ENCODE results near the gene C11orf91. TPM values are rescaled to one million over a fixed set of nuclear protein-coding genes. Genes with fewer than 3 reads are reported as not detected.

Gene C11orf91, protein sequence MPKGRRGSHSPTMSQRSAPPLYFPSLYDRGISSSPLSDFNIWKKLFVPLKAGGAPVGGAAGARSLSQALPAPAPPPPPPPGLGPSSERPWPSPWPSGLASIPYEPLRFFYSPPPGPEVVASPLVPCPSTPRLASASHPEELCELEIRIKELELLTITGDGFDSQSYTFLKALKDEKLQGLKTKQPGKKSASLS
- polyA plus RNA-seq (2013) = 0.11 and 0.12 TPM in 2 replicates

DNA sequence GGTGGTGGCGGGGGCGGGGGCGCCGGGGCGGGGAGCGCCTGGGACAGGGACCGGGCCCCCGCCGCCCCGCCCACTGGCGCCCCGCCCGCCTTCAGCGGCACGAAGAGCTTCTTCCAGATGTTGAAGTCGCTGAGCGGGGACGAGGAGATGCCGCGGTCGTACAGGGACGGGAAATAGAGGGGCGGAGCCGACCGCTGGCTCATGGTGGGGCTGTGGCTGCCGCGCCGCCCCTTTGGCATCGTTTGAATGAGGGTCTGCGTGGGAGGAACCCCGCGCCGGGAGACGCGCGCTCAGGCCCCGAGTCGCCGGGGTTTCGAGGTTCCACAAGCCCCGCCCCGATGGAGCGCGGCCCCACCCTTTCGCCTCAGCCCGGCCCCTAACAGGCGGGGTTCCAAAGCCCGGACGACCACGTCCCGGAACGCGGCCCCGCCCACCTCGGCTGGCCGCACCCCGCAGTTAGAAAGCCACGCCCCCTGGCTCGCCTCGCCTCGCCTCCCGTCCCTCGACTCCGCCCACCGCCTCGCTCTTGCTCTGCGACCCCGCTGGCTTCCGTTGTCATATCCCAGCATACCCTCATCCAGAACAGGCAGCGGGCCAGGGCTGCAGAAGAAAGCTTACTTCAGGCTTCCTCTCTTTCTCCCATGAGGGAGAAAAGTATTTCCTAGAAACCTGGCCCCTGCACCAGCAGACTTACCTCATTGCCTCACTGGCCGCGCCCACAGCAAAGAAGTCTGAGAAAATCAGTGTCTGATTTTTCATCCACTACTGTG is at the start of gene C11orf91:
Gene C11orf91 (minus strand): TSS at position 325 of the 770 bp plus-strand sequence. CDS start 86 bp downstream, at position 239.
- Histone ChIP-seq H3K9me3 (ENCODE audit: insufficient read depth, low read depth, low read length) (no peaks in the 10 kb centered on the region), H3K79me1 (ENCODE audit: low read length) (peaks cover 8% of the 10 kb centered on the region), H3K4me1 (ENCODE audit: control insufficient read depth in 1 of 2, insufficient read depth in 2 of 2, low read length in 2 of 2) (peaks cover 4 to 14% of the 10 kb centered on the region in 2 experiments), H3K23ac (ENCODE audit: low read length) (no peak within 1 kb of the TSS), H4K91ac (ENCODE audit: low read depth, low read length) (peak within 1 kb of the TSS; percentile 68), H3K27ac (ENCODE audit: low read depth, low read length) (peak within 1 kb of the TSS; percentile 15), H3K14ac (ENCODE audit: low read length) (peak within 1 kb of the TSS; percentile 51), H3K36me3 (ENCODE audit: control insufficient read depth in 1 of 2, insufficient read depth in 2 of 2, low read length in 2 of 2) (peaks cover 0 to 5% of the 10 kb centered on the region in 2 experiments), H3K27me3 (ENCODE audit: insufficient read depth, low read length) (no peaks in the 10 kb centered on the region), H2BK12ac (ENCODE audit: low read length) (peak within 1 kb of the TSS; percentile 33), H3K18ac (ENCODE audit: low read length) (peak within 1 kb of the TSS; percentile 38), H3K4me3 (ENCODE audit: low read depth, low read length) (peak within 1 kb of the TSS; percentile 74), H4K8ac (ENCODE audit: low read depth, low read length) (peak within 1 kb of the TSS; percentile 64), H3K4ac (ENCODE audit: low read depth, low read length) (peak within 1 kb of the TSS; percentile 43), H2AFZ (ENCODE audit: insufficient read depth, low read length, poor library complexity) (peak within 1 kb of the TSS; percentile 69), H2BK120ac (ENCODE audit: insufficient read depth, low read length, poor library complexity) (no peak within 1 kb of the TSS), H4K12ac (ENCODE audit: low read depth, low read length) (peak within 1 kb of the TSS; percentile 49), H3K9ac (ENCODE audit: low read length) (peak within 1 kb of the TSS; percentile 11), H2BK5ac (ENCODE audit: low read depth, low read length, poor library complexity) (peak within 1 kb of the TSS; percentile 22), H3K79me2 (ENCODE audit: control insufficient read depth, insufficient read depth, low read length, poor library complexity) (no peaks in the 10 kb centered on the region), H2AK5ac (ENCODE audit: low read length) (peak within 1 kb of the TSS; percentile 13), H3K4me2 (ENCODE audit: low read length) (peak within 1 kb of the TSS; percentile 84)
- DNase-seq = peak; percentile 94
- WGBS (ENCODE audit: extremely low coverage, insufficient coverage, insufficient read length) = no CpG with 5 or more reads among the region's 72 CpGs

DNA sequence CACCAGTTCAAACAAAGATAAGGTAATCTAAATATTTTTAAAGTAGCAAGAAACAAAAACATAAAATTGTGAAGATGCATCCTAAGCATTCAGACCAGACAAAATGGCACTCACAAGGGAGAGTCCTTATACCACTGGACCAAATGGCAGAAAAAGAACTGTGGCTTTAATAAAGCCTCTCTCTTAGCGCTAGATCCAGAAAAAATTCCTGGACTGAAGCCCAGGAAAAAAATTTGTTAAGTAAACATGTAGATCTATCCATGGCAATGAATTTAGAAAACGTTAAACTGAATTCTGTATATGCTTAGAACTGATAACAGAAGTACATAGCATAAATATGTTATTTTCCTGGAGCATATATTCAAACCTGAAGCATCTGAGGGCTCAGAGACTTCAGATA is 47.4 kb upstream of the C11orf91 start:
- Histone ChIP-seq H2AFZ (ENCODE audit: insufficient read depth, low read length, poor library complexity) (no peak overlapping the region), H3K9ac (ENCODE audit: low read length) (no peak overlapping the region), H3K36me3 (ENCODE audit: control insufficient read depth in 1 of 2, insufficient read depth in 2 of 2, low read length in 2 of 2) (no peaks in the 10 kb centered on the region), H3K14ac (ENCODE audit: low read length) (no peak overlapping the region), H3K9me3 (ENCODE audit: insufficient read depth, low read depth, low read length) (no peaks in the 10 kb centered on the region), H2BK5ac (ENCODE audit: low read depth, low read length, poor library complexity) (no peak overlapping the region), H4K12ac (ENCODE audit: low read depth, low read length) (no peak overlapping the region), H3K4me3 (ENCODE audit: low read depth, low read length) (no peak overlapping the region), H2AK5ac (ENCODE audit: low read length) (no peak overlapping the region), H3K4me1 (ENCODE audit: control insufficient read depth in 1 of 2, insufficient read depth in 2 of 2, low read length in 2 of 2) (no peaks in the 10 kb centered on the region), H3K23ac (ENCODE audit: low read length) (no peak overlapping the region), H3K27me3 (ENCODE audit: insufficient read depth, low read length) (no peaks in the 10 kb centered on the region), H3K27ac (ENCODE audit: low read depth, low read length) (no peak overlapping the region), H4K91ac (ENCODE audit: low read depth, low read length) (no peak overlapping the region), H4K8ac (ENCODE audit: low read depth, low read length) (no peak overlapping the region), H3K79me2 (ENCODE audit: control insufficient read depth, insufficient read depth, low read length, poor library complexity) (no peaks in the 10 kb centered on the region), H2BK12ac (ENCODE audit: low read length) (no peak overlapping the region), H3K4me2 (ENCODE audit: low read length) (no peak overlapping the region), H2BK120ac (ENCODE audit: insufficient read depth, low read length, poor library complexity) (no peak overlapping the region), H3K4ac (ENCODE audit: low read depth, low read length) (no peak overlapping the region), H3K79me1 (ENCODE audit: low read length) (no peaks in the 10 kb centered on the region), H3K18ac (ENCODE audit: low read length) (no peak overlapping the region)
- no CpG with 5 or more reads among the region's 2 CpGs for WGBS (ENCODE audit: extremely low coverage, insufficient coverage, insufficient read length)
- DNase-seq = no peak

DNA sequence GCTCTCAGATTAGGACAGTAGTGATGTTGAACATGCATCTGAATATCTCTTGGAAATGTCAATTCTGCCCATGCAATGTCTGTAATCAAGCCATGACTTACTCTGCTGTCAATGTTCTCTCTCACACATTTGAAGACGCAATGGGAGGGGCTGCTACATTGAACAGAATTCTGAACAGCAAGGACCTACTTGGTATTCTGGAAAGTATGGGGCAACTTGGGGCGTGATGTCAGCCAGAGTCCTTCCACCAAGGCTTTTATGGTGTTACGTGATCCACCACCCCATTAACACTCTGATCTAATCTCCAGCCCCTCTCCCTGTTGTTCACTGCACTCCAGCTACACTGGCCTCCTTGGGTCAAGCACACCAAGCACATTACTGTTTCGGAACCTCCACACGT is 42.7 kb upstream of the C11orf91 start:
- no peak for DNase-seq
- Histone ChIP-seq H3K27ac (ENCODE audit: low read depth, low read length) (no peak overlapping the region), H4K12ac (ENCODE audit: low read depth, low read length) (no peak overlapping the region), H3K4me3 (ENCODE audit: low read depth, low read length) (no peak overlapping the region), H3K27me3 (ENCODE audit: insufficient read depth, low read length) (no peaks in the 10 kb centered on the region), H3K9ac (ENCODE audit: low read length) (no peak overlapping the region), H3K14ac (ENCODE audit: low read length) (no peak overlapping the region), H2AK5ac (ENCODE audit: low read length) (no peak overlapping the region), H4K91ac (ENCODE audit: low read depth, low read length) (no peak overlapping the region), H2AFZ (ENCODE audit: insufficient read depth, low read length, poor library complexity) (no peak overlapping the region), H3K18ac (ENCODE audit: low read length) (no peak overlapping the region), H2BK5ac (ENCODE audit: low read depth, low read length, poor library complexity) (no peak overlapping the region), H3K9me3 (ENCODE audit: insufficient read depth, low read depth, low read length) (no peaks in the 10 kb centered on the region), H2BK120ac (ENCODE audit: insufficient read depth, low read length, poor library complexity) (no peak overlapping the region), H2BK12ac (ENCODE audit: low read length) (no peak overlapping the region), H3K23ac (ENCODE audit: low read length) (no peak overlapping the region), H3K79me1 (ENCODE audit: low read length) (no peaks in the 10 kb centered on the region), H3K79me2 (ENCODE audit: control insufficient read depth, insufficient read depth, low read length, poor library complexity) (no peaks in the 10 kb centered on the region), H4K8ac (ENCODE audit: low read depth, low read length) (no peak overlapping the region), H3K4me2 (ENCODE audit: low read length) (no peak overlapping the region), H3K4me1 (ENCODE audit: control insufficient read depth in 1 of 2, insufficient read depth in 2 of 2, low read length in 2 of 2) (no peaks in the 10 kb centered on the region), H3K4ac (ENCODE audit: low read depth, low read length) (no peak overlapping the region), H3K36me3 (ENCODE audit: control insufficient read depth in 1 of 2, insufficient read depth in 2 of 2, low read length in 2 of 2) (peaks cover 0 to 2% of the 10 kb centered on the region in 2 experiments)
- WGBS (ENCODE audit: extremely low coverage, insufficient coverage, insufficient read length) = no CpG with 5 or more reads among the region's 5 CpGs

DNA sequence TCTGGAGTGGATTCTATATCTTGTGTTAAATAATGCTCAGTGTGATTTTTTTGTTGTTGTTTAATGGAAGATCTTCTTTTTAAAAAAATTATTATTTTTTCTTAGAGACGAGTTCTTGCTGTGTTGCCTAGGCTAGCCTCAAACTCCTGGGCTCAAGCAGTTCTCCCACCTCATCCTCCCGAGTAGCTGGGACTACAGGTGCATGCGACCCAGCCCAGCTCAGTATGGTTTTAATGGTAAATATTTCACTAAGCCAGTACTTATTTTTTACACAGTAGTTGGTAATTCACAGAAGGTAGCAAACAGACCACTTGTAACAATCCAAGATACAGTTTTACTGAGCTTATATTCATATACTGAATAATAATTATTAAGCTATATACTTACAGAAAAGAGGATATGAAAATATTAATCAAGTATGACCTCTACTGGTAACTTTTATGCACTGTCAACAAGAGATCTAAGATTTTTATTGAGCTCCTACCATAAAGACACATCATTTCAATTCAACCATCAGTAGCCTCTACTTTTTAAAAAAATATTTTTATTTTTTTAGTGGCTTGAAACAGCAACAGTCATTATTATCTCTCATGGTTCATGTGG is 41.7 kb upstream of the C11orf91 start:
- Histone ChIP-seq H3K4ac (ENCODE audit: low read depth, low read length) (no peak overlapping the region), H4K12ac (ENCODE audit: low read depth, low read length) (no peak overlapping the region), H3K27ac (ENCODE audit: low read depth, low read length) (no peak overlapping the region), H3K4me2 (ENCODE audit: low read length) (no peak overlapping the region), H3K23ac (ENCODE audit: low read length) (no peak overlapping the region), H3K9me3 (ENCODE audit: insufficient read depth, low read depth, low read length) (no peaks in the 10 kb centered on the region), H3K4me1 (ENCODE audit: control insufficient read depth in 1 of 2, insufficient read depth in 2 of 2, low read length in 2 of 2) (no peaks in the 10 kb centered on the region), H3K18ac (ENCODE audit: low read length) (no peak overlapping the region), H3K36me3 (ENCODE audit: control insufficient read depth in 1 of 2, insufficient read depth in 2 of 2, low read length in 2 of 2) (peaks cover 0 to 2% of the 10 kb centered on the region in 2 experiments), H2BK12ac (ENCODE audit: low read length) (no peak overlapping the region), H2AK5ac (ENCODE audit: low read length) (no peak overlapping the region), H4K8ac (ENCODE audit: low read depth, low read length) (no peak overlapping the region), H3K79me2 (ENCODE audit: control insufficient read depth, insufficient read depth, low read length, poor library complexity) (no peaks in the 10 kb centered on the region), H3K27me3 (ENCODE audit: insufficient read depth, low read length) (no peaks in the 10 kb centered on the region), H4K91ac (ENCODE audit: low read depth, low read length) (no peak overlapping the region), H3K79me1 (ENCODE audit: low read length) (no peaks in the 10 kb centered on the region), H2BK5ac (ENCODE audit: low read depth, low read length, poor library complexity) (no peak overlapping the region), H2BK120ac (ENCODE audit: insufficient read depth, low read length, poor library complexity) (no peak overlapping the region), H2AFZ (ENCODE audit: insufficient read depth, low read length, poor library complexity) (no peak overlapping the region), H3K4me3 (ENCODE audit: low read depth, low read length) (no peak overlapping the region), H3K9ac (ENCODE audit: low read length) (no peak overlapping the region), H3K14ac (ENCODE audit: low read length) (no peak overlapping the region)
- DNase-seq = peak in 1 of 2 donors; percentile 64
- WGBS (ENCODE audit: extremely low coverage, insufficient coverage, insufficient read length) = no CpG with 5 or more reads among the region's 3 CpGs

Measured in trophoblast cell (in vitro differentiated cells and primary cell).